ENCODE measurements around the gene CHMP2A. TPM values are rescaled to one million over a fixed set of nuclear protein-coding genes. Genes with fewer than 3 reads are reported as not detected.

CHMP2A gene
- total and polyA plus RNA-seq, 2 of the 13 experiments (the other 11 are each of a cell fraction or from before 2014, with no cell fraction given): 49.7 to 55.0 TPM

DNA sequence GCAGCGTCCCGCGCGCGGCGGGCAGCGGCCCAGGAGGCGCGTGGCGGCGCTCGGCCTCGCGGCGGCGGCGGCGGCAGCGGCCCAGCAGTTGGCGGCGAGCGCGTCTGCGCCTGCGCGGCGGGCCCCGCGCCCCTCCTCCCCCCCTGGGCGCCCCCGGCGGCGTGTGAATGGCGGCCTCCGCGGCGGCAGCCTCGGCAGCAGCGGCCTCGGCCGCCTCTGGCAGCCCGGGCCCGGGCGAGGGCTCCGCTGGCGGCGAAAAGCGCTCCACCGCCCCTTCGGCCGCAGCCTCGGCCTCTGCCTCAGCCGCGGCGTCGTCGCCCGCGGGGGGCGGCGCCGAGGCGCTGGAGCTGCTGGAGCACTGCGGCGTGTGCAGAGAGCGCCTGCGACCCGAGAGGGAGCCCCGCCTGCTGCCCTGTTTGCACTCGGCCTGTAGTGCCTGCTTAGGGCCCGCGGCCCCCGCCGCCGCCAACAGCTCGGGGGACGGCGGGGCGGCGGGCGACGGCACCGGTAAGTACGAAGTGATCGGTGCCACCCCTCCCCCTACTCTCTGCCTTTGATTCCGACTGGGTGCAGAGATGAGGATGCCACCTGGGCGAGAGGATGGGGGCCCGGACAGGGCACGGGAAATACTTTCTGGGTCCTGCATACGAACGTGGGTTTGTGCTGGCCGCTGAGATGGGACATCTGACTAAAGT, 10.2 kb downstream of the CHMP2A start:
- Histone ChIP-seq H3K9me3 (ENCODE audit: low read length) (no peaks in the 10 kb centered on the region), H3K9ac (ENCODE audit: insufficient read depth, low read depth, low read length) (peak overlapping the region; percentile 85), H3K4me1 (ENCODE audit: insufficient read depth, low read length) (peaks cover 24% of the 10 kb centered on the region), H3K36me3 (replicated peaks in 1 of 2; ENCODE audit: control insufficient read depth in 1 of 2, insufficient read depth in 2 of 2, low read length in 2 of 2) (peaks cover 27 to 40% of the 10 kb centered on the region in 2 experiments), H3K79me2 (ENCODE audit: insufficient read depth, low read length) (peaks cover 38% of the 10 kb centered on the region), H3K4me3 (replicated peaks in 1 of 3; ENCODE audit: insufficient read depth in 1 of 3, low read depth in 2 of 3, low read length in 3 of 3) (peak overlapping the region; percentile 91 to 99 (median 96)), H3K27me3 (ENCODE audit: control insufficient read depth in 1 of 2, insufficient read depth in 2 of 2, low read length in 2 of 2) (no peaks in the 10 kb centered on the region; a peak in 2 of 5 replicates), H2AFZ (ENCODE audit: low read length) (no peak overlapping the region), H3K4me2 (ENCODE audit: low read depth, low read length) (peak overlapping the region; percentile 97), H4K20me1 (ENCODE audit: insufficient read depth, low read length) (peaks cover 35% of the 10 kb centered on the region), H3K27ac (ENCODE audit: extremely low read length, insufficient read depth, low read length) (peak overlapping the region; percentile 80)
- FAIRE-seq (no peak), ATAC-seq (peak; percentile 14), DNase-seq (ENCODE audit: low spot score) (no peak)
- WGBS (ENCODE audit: low lambda C conversion rate): 0% methylated on average over 7 of the region's 92 CpGs
- ChIA-PET CTCF (ENCODE audit: low intra/inter-chr PET ratio, low total read pairs) (no interaction called here), POLR2A (interaction anchor here (0.6 to 3.6 kb wide), 13 partner anchors 9 to 228 kb away, joined by 3 to 59 read pairs (median 11); partner anchors contain the start of genes CHMP2A, MZF1, UBE2M and ZBTB45)
- in situ Hi-C loops (cut with HindIII; ENCODE audit: extremely low pct_ligation_motif_present, low pct_unique_long_range_greater_than_20kb): no loop called here
- intact Hi-C loops (cut with micrococcal nuclease; ENCODE audit: unreplicated experiment): no loop called here
- no TSS peak for BruUV-seq (replicated peaks)
- TF ChIP-seq FOXC1 (CRISPR knock-in tag; IDR thresholded peaks at IDR 0.05; ENCODE audit: borderline replicate concordance): 0 out of 2 replicates have a peak, but pooled peaks have one; percentile 22
- no peak for TF ChIP-seq SMAD3 (CRISPR knock-in tag; IDR thresholded peaks at IDR 0.05)
- TF ChIP-seq MBNL3 (CRISPR knock-in tag; conservative IDR thresholded peaks at IDR 0.05): no peak
- TF ChIP-seq ZNF562 (CRISPR knock-in tag; IDR thresholded peaks at IDR 0.05; ENCODE audit: borderline replicate concordance): 0 out of 2 replicates have a peak, but pooled peaks have one; percentile 20
- no peak for TF ChIP-seq POLR2AphosphoS2 (IDR thresholded peaks at IDR 0.05; ENCODE audit: low read depth, low read length)
- TF ChIP-seq, protein P1, sequence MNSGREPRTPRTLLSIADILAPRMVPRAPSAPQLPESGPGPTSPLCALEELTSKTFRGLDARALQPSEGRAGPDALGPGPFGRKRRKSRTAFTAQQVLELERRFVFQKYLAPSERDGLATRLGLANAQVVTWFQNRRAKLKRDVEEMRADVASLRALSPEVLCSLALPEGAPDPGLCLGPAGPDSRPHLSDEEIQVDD (CRISPR knock-in tag; IDR thresholded peaks at IDR 0.05; ENCODE audit: borderline replicate concordance): no peak
- no peak for TF ChIP-seq HDAC2 (CRISPR knock-in tag; IDR thresholded peaks at IDR 0.05)
- TF ChIP-seq ZMAT5 (CRISPR knock-in tag; IDR thresholded peaks at IDR 0.05; ENCODE audit: borderline replicate concordance, low read depth): no peak
- 0 out of 2 replicates have a peak, but pooled peaks have one; percentile 18 for TF ChIP-seq KDM5A (IDR thresholded peaks at IDR 0.05; ENCODE audit: borderline replicate concordance, low read length)
- TF ChIP-seq, protein P2, sequence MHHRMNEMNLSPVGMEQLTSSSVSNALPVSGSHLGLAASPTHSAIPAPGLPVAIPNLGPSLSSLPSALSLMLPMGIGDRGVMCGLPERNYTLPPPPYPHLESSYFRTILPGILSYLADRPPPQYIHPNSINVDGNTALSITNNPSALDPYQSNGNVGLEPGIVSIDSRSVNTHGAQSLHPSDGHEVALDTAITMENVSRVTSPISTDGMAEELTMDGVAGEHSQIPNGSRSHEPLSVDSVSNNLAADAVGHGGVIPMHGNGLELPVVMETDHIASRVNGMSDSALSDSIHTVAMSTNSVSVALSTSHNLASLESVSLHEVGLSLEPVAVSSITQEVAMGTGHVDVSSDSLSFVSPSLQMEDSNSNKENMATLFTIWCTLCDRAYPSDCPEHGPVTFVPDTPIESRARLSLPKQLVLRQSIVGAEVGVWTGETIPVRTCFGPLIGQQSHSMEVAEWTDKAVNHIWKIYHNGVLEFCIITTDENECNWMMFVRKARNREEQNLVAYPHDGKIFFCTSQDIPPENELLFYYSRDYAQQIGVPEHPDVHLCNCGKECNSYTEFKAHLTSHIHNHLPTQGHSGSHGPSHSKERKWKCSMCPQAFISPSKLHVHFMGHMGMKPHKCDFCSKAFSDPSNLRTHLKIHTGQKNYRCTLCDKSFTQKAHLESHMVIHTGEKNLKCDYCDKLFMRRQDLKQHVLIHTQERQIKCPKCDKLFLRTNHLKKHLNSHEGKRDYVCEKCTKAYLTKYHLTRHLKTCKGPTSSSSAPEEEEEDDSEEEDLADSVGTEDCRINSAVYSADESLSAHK (CRISPR knock-in tag; IDR thresholded peaks at IDR 0.05; ENCODE audit: borderline replicate concordance): no peak
- TF ChIP-seq RCOR2 (CRISPR knock-in tag; IDR thresholded peaks at IDR 0.05): no peak
- no peak for TF ChIP-seq SNAPC5 (CRISPR knock-in tag; IDR thresholded peaks at IDR 0.05; ENCODE audit: borderline replicate concordance)
- no peak for TF ChIP-seq ZNF660 (CRISPR knock-in tag; IDR thresholded peaks at IDR 0.05; ENCODE audit: borderline replicate concordance, low read depth)
- TF ChIP-seq ZNF20 (CRISPR knock-in tag; IDR thresholded peaks at IDR 0.05): no peak
- TF ChIP-seq AGO2 (optimal IDR thresholded peaks at IDR 0.05; ENCODE audit: low read depth, low read length): peak; percentile 95
- no peak for TF ChIP-seq CBX2 (IDR thresholded peaks at IDR 0.05; ENCODE audit: low read depth, low read length)
- 0 out of 2 replicates have a peak, but pooled peaks have one; percentile 3 for TF ChIP-seq CBX2 (CRISPR knock-in tag; IDR thresholded peaks at IDR 0.05; ENCODE audit: low read depth)
- TF ChIP-seq, protein P3, sequence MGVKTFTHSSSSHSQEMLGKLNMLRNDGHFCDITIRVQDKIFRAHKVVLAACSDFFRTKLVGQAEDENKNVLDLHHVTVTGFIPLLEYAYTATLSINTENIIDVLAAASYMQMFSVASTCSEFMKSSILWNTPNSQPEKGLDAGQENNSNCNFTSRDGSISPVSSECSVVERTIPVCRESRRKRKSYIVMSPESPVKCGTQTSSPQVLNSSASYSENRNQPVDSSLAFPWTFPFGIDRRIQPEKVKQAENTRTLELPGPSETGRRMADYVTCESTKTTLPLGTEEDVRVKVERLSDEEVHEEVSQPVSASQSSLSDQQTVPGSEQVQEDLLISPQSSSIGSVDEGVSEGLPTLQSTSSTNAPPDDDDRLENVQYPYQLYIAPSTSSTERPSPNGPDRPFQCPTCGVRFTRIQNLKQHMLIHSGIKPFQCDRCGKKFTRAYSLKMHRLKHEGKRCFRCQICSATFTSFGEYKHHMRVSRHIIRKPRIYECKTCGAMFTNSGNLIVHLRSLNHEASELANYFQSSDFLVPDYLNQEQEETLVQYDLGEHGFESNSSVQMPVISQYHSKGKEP (CRISPR knock-in tag; IDR thresholded peaks at IDR 0.05): no peak
- no peak for TF ChIP-seq ZNF33B (CRISPR knock-in tag; IDR thresholded peaks at IDR 0.05)
